GM18867 (cell line): ENCODE data around the gene FGF14.

ENCODE experiments used
- ATAC-seq: cut with Tn5 transposase; IDR thresholded peaks from one replicate; pipeline ENCODE4 v1.9.1; 2021; ENCODE audit warnings: mild to moderate bottlenecking, moderate library complexity; ENCODE audit not compliant: unreplicated experiment

The FGF14 gene

DNA sequence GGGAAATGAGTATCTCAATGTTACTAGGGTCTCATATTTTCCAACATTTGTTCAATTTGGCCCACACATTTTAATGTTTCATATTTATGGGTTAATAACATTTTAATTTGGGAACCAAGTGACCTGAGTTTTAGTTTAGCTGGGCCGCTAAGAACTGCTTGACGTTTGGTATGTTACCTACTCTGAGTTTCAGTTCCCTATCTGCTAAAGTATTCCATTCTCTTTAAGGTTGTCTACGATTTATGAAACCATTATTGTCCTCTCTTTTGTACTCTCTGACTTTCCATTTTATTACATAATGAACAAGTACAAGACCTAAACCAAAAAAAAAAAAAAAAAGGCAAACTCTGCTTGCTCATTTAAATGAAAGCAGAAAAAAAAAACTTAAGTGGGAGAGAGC lies 89.9 kb downstream of the FGF14 start:
- peak; percentile 84 for ATAC-seq

DNA sequence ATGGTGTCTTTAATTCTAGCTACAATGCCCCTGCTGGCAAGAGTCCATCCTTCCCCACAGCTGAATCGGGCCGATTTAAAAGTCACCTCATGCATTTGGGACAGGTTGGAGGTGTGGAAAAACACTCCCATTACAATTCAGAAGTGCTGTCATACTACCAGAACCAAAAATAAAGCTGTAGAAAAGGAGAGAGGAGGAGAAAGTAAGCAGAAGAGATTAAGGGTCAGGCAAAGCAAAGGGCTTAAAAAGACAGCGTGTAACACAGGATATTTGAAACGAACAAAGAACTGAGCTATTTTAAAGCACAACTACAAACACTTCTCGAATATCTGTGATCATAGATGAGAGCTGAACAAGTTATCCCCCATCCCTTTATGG lies 90.4 kb downstream of the FGF14 start:
- ATAC-seq = no peak

DNA sequence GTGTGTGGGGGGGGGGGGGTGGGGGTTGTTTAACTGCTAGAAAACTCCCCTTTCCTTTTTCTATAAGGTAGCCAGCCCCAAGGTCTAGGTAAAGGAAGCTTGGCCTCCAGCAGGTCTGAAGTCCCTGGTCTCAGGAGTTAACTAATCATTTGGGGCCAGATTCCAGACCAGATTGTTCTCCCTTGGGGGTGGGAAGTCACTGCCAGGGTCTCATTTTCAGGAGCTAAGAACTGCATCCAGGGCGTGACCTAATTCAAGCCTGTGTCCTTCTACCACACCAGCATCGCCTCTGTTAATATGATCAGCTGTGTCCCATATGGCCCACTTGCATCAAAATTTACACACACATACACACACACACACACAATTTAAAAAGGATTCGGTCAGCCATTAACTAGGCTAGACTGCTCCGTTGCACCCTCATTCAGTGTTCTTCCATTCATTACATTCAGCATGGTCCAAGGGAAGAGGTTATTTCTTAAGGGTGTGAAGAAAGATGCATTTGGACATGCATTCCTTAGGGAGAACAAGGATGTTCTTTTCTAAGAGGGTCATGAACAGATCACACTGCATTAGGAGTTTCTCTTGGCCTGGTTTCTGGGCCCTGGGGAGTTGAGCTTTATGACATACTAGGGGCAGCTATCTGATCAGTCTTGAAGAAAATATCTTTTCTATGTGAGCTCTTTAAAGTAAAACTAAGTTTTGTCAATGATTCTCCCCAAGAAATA lies 91.0 kb downstream of the FGF14 start:
- ATAC-seq = no peak

DNA sequence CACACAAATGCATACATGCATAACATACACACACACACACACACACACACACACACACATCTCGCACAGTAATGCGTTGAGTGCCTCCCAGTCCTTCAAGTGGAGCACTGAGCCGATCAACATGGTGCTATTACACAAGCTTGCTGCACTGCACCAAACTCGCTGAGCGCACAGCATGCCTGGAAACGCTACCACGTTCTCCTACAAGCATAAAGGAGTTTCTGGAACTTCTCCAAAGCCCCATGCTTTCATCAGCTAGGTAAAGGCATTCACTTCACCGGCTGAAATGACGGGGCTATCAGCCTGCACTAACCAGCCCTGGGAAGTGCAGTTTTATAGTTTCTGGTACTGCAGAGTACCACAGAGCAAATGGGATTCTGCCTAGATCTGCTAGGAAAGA lies 92.7 kb downstream of the FGF14 start:
- ATAC-seq = no peak

DNA sequence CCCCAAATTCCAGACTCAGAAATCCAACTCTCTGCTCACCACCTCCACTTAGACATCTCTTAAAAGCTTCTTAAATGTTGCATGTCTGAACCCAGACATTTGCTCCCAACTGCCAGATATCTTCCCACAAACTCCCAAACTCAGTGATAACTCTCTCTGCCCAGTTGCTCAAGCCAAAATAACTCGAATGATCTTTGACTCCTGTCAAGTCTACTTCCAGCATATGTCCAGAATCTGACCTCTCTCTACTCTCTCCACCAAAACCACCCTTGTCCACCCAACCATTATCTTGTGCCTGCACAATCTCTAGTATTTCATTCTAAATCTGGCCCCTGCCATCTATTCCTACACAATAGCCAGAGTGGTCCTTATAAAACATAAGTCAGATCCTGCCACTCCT lies 99.3 kb downstream of the FGF14 start:
- no peak for ATAC-seq

DNA sequence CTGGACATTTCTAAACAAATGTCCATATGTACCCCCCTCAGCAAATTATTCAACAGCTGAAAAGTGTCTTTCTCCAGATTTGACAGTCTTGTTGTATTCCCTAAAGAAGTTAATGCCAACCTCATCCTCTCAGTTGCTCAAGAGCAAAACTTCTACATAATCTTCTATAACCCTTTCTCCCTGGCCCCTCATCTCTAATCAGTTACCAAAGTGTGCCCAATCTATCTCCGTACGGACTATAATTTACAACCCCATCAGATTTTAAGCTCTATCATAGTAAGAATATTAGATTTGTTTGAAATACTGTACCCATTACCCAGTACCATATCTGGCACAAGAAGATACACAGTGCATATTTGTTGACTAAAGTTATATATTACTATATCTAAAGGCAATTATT lies 101.5 kb downstream of the FGF14 start:
- ATAC-seq = no peak

DNA sequence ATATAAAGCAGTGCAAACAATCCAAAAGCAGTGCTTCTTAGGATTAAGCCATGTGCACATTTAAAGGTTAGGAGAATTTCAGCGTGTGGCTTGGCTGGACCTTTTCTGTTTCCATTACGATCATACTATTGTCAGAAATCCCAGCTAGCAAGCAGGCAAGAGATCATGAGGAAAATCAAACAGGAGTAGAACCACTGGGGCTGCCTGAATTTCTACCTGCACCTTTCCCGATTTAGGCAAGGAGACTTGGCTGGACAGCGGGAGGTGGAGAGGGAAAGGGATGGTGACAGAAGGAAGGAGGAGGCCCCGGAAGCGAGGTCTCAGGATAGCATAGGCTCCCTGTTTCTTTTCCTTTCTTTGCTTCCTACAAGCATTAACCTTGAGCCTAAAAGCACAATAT lies 102.5 kb downstream of the FGF14 start:
- no peak for ATAC-seq

DNA sequence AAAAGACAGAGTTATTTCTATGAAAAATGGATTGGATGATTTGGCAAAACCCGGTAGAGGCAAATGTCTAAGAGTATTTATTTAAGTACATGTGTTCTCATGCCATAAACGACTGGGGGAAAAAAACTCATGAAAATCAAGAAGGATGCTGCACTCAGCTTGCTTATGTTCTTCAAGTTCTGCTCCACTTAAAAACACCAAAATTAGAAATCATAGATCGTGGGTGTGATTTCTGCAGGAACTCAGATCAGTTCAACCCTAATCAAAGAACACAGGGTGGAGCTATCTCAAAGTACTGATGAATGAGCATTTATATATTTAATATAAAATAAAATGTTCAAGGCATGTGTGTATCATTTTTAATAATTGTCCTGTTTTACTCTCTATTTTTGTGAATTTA lies 103.8 kb downstream of the FGF14 start:
- ATAC-seq = no peak

DNA sequence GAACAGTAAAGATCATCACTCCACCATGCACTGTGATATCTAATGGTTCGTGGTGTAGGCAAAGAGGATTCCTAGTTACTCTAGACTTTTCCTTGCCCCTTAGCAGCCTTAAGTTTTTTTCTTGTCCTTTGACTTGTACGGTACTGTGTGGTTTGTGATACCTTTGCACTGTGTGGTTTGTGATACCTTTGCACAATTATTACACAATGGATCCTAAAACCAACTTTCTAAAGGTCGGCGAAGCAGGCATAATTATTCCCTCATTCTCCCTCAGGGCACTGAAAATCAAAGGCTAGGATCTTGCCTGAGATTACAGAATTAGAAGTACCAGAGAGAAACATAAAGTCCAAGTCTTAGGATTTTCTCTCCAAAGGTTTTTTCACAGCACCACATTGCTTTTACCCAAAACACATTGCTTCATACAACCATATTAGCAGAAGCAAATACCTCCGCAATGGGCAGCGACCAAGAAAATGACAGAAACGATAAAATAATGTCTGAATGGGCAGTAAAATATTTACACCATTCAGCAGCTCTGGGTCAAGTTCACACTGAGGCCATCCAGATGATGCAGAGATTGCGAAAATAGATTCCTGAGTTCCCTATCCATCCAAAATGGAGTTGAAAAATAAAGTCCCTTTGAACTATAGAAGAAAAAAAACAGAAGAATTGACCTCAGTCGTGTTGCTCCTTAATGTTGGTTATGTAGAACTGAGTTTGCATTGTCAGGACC lies 106.4 kb downstream of the FGF14 start:
- ATAC-seq = no peak

DNA sequence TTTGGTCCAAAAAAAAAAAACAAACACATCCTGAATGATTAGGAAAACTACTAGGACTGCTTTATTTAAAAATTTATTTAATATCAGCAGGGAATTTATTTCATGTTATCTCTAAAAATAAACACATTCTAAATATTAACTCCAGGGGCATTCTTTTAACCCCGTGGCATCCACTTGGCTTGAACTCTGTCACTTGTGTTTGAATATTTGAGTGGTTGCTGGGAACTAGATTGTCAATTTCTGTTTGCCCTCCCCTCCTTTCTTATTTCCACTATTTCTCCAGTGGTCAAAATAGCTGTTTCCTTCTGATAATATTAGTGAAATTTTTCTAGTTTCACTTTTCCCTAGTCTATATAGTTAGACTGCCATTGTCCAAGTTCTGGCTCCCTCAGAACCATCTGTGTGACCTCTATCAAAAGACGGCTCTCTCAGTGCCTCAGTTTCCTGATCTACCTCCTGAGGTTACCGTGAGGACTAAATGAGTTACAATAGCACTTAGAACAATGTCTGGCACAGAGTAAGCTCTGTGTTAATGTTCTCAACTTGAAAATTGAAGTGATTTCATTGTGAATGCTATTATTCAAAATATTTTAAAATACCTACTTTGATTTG lies 107.3 kb downstream of the FGF14 start:
- no peak for ATAC-seq

DNA sequence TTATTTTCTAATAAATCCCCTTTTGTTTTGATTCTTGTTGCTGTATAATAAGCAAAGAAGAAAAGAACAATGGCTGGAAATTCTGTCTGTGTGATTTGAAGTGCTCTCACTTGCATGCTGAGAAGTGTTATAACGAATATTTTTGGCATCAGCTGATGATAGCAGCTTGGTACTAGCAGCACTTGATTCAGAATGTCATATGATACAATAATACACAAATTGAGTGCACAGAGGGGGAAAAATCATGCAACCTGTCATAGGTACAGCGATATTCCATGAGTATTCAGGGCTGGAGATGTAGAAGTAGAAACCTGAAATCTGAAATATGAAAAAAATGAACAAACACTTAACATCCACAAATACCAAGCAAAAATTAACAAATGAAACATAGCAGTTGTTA lies 108.1 kb downstream of the FGF14 start:
- ATAC-seq = no peak

DNA sequence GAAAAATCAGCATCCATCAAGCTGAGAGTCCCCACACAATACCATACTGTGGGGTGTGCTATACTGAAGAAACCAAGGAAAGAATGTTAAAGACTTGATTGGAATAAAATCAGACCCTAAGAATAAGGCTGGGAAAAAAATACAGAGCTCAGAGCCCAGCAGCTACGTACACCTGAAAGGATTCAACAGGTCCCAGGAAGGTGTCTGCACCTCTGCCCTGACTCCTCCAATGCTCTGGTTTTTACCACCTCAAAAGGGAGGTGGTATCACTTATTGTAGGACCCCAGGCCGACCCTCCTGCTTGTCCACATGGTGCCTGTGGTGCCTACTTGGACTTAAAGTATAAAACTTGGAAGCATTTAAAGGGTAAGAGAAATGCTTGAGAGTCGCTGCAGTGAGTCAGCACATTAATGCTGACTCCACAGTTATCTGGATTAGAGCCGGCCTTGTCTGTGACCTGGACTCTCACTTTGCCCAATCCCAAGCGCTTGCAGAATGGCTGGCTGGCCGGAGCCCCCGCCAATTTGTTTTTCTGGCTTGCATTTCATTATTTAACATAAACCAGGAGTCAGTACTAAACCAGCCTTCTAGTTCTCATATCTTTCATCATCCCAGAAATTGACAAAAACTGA lies 110.1 kb downstream of the FGF14 start:
- no peak for ATAC-seq

DNA sequence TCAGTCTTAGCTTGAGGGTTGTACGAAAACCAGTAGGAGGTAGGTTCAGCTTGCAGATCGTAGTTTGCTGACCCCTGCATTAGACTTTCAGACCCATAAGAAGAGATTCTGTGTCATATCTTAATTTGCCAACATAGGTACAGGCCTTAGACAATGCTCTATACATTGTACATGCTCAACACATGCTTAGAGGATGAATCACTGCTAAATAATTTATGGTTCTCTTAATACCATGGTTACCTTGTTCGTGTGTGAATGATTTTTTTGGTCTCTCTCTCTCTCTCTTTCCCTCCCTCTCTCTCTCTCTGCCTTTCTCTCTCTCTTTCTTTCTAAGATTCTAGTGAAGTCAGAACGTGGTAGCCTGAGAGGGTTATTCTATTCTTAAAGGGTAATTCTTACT lies 112.2 kb downstream of the FGF14 start:
- ATAC-seq = no peak

DNA sequence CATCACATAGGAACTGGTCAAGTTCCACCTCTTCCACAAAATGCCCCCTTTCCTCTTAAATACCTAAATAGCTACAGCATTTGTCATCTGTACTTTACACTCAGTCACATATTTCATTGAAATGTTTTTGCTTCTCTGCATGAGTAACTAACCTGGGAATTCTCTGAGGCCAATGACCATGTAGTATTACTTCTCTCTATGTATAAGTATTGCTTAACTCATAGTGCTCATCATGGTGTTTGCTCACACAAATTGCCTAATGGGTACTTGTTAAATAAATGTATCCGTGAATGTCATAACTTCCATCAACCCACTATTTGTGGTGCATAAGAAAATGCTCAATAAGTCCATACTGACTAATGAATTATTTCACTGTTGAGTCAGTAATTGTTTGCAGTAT lies 115.5 kb downstream of the FGF14 start:
- ATAC-seq = no peak

DNA sequence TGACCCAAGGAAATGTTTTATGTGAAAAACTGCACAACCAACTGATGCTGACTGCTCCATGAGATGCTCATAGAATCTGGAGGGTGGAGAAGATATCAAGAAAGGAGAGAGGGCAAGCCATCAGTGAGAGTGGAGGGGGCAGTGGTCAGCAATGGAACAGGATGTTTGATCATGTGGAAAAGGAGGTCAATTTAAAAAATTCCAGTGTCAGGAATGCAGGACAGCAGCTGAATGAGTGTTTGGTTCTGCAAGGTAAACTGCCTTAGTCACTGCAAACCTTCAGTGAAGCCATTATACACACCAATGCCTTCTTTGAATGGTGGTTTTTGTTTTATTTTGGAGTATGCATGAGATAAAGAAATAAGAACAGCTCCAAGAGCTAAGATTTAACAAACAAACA lies 121.5 kb downstream of the FGF14 start:
- ATAC-seq = no peak

DNA sequence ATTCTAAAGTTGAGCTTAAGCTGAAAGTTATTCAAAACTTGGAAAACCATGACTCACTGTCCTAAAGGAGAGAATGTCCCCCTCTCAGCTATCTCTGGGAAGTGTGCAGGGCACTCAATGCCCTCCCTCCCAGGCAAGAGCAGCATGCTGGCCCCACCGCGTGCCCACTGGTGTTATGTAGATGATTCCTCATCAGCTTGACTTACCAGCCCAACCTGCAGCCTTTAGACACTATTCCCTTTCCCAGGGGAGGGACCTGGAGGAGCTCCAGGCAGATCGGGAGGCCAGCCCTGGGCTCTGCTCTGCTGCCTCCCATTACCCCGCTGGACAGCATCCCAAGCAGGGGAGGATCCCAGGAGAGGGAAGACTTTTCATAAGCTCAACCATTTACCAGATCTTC lies 124.6 kb downstream of the FGF14 start:
- no peak for ATAC-seq

DNA sequence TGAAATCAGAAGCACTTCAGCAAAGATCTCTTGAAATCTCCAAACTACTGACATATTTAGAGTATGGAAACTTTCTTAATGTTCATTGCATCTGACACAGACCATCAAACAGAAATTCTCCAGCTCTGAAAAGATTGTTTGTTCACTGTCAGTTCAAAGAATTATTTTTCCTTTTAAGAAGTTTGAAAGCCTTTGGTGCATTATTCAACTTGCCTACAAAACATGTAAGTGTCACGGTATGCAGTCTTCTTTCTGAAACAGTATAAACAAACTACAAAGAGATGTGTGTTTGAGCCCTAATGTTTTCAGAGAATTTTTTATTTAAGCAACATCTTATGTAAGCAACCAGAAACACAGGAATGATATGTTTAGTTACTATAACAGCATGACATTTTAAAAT lies 125.4 kb downstream of the FGF14 start:
- ATAC-seq = no peak

DNA sequence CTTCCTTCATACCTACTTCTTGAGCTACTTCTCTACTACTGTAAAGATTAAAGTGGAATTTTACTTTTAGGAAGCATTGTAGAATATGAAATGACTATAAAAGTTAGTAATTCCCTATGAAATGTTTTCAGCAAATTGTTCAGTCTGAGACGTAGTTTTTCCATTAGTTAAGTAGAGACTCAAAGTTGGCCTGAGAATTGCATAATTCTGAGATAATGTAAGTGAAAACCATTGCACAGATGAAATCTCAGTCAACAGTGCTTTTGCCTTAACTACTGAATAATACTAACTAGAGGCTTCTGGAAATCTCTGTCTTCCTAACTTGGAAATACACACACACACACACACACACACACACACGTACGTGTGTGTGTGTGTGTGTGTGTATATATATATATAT lies 125.9 kb downstream of the FGF14 start:
- no peak for ATAC-seq

DNA sequence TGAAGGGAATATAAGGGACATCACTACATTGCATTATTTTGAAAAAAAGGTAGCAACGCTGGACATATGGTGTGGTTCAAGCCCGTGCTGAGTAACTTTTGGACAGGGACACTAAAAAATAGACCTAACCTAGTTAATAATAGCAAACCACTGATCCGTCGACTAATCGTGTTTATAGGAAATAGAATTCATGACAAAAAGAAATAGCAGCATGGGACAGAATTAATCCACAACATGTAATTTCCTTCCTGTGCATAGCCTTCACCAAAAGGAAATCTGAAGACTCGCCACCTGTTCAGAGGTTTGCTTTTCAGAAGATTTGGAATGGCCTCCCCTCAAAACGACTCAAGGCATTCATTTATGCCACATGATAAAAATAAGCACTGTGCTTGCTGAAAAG lies 128.7 kb downstream of the FGF14 start:
- ATAC-seq = no peak

DNA sequence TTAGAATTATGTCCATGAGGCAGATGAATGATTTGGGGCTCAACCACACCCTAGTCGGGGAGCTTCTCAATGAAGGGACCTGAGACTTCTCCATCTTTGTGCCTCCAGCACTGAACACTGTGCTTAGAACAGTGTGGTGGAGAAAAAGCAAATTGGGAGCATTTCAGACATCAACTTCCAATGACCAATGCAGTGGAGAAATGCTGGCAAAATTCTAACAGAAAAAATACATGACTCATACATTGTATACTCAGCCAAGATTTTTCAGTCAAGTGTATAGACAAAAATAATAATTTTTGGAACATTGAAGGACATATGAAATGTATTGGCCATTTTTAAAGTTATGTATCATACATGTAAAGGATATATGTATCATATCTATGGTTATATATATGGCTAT lies 134.7 kb downstream of the FGF14 start:
- no peak for ATAC-seq

DNA sequence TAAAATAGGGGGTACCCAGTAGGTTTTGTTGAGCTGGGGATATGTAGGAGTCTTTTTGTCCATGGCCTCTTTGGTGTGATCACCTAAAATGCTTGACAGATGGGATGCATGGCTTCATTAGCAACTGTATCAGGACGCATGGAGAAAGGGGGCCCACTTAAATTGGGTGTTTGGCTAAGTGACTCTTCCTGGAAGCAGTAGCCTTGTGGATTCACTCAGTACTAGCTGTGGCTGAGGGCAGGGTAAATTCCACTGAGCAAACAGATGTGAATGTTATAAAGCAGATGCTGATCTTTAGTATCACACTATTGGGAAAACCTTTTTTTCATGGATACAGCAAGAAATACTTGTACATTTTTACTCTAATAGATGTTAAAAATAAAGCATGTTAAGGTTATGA lies 140.0 kb downstream of the FGF14 start:
- no peak for ATAC-seq

DNA sequence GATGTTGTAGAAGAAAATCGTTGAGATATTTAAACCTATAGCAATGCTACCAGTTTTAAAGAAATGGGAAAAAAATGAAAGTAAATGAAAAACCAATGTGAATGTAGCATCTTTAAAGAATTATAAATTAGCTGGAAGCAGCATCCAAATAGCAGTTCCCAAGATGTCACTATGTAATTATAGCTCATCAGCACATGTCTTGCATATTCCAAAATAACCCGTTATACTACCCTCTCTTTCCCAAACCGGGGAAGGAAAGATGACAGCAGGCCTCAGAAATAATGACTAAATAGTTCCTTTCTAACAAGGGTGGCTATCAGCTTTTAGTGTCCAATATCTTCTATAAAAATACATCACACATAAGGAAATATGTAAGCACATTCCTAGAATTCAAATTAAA lies 140.5 kb downstream of the FGF14 start:
- ATAC-seq = no peak
